OCI-LY1 (cell line): Measurements from ENCODE around the gene DMRTC2.

Experiments used
- EZH2 ChIP-seq: fragments of 200-600 bp; sonication (generic), shearing (Covaris generic); IDR thresholded peaks from 2 replicates; pipeline ENCODE4 v1.8.0; 2017; ENCODE audit warnings: borderline replicate concordance, mixed run types, mild to moderate bottlenecking, antibody characterized with exemption, low read length, moderate library complexity, mixed read lengths
- TF ChIP-seq, protein P1 (sequence below): fragments of 200-600 bp; sonication (generic), shearing (Covaris generic); IDR thresholded peaks from 2 replicates; pipeline ENCODE4 v1.5.1; 2017; ENCODE audit warnings: mild to moderate bottlenecking, antibody characterized with exemption, low read length, moderate library complexity, mixed read lengths

DNA sequence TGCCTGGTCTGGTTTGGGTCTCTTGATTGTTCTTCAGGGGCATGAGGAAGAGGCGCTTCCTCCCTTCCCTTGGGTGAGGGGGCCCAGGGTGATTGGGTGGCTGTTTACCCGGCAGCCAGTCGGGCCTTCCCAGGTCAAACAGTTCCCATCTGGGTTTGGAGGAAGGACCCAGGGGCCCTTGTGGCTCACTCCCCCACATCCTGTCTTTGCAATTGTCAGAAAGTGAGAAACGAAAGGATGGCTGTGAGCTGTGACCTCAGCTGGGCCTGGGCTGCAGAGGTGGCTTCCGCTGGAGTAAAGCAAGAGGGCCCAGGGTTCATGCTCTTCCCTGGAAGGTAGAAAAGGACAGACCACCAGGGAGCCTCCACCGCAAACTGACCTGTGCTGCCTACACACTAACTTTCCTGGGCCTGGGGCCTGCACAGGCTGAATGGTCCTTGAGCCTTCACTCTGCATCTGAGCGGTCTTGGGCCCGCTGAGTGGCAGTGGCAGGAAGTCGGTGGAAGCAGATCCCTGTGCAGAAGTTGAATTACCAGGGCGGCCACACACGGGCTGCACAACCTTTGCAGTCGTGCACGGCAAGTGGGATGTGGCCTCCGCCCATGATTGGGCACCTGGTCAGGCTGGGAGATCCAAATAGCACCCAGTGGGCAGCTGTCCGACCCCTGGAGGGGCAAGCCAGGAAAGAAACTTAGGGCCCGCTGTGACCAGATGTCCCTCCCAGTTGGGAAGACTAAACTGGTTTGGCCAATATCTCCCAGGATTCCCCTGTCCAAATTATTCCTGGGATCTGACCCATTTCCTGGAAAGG, 26.9 kb downstream of the DMRTC2 start:
- TF ChIP-seq, protein P1, sequence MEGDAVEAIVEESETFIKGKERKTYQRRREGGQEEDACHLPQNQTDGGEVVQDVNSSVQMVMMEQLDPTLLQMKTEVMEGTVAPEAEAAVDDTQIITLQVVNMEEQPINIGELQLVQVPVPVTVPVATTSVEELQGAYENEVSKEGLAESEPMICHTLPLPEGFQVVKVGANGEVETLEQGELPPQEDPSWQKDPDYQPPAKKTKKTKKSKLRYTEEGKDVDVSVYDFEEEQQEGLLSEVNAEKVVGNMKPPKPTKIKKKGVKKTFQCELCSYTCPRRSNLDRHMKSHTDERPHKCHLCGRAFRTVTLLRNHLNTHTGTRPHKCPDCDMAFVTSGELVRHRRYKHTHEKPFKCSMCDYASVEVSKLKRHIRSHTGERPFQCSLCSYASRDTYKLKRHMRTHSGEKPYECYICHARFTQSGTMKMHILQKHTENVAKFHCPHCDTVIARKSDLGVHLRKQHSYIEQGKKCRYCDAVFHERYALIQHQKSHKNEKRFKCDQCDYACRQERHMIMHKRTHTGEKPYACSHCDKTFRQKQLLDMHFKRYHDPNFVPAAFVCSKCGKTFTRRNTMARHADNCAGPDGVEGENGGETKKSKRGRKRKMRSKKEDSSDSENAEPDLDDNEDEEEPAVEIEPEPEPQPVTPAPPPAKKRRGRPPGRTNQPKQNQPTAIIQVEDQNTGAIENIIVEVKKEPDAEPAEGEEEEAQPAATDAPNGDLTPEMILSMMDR: no peak
- TF ChIP-seq EZH2: no peak
